ENCODE measurements around the gene GRIK2. TPM values are rescaled to one million over a fixed set of nuclear protein-coding genes. Genes with fewer than 3 reads are reported as not detected.

The GRIK2 gene
- total and polyA plus RNA-seq, 12 donors: 0.09 to 10.6 (median 1.9) TPM

DNA sequence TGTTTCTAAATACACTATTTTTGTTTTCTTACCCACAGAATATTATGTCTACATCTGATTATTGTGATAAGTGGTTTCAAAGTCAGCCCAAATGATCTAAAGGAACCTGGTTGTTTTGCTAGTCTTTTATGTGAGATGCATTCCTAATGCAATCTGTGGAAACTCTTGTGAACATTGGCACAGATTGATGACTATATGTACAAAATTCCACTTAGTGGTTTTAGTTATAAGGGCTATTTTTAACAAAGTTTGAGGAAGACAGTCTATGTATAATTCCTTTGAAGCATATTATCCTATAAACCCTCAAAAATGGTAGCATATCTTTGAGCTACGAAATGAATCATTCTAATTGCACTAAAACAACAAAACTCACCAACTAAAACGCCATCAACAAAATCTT lies 140.9 kb downstream of the GRIK2 start:
- Histone ChIP-seq H3K27ac (no peak overlapping the region), H3K4me3 (no peak overlapping the region), H3K36me3 (replicated peaks in 1 of 2) (no peaks in the 10 kb centered on the region), H3K4me1 (replicated peaks in 1 of 2) (peaks cover 1 to 6% of the 10 kb centered on the region in 2 donors), H3K27me3 (no peaks in the 10 kb centered on the region), H3K9me3 (replicated peaks in 1 of 3) (no peaks in the 10 kb centered on the region)
- intact Hi-C loops (cut with DNase I): no loop called here
- no peak for TF ChIP-seq POLR2A (IDR thresholded peaks at IDR 0.05)
- TF ChIP-seq, protein P1, sequence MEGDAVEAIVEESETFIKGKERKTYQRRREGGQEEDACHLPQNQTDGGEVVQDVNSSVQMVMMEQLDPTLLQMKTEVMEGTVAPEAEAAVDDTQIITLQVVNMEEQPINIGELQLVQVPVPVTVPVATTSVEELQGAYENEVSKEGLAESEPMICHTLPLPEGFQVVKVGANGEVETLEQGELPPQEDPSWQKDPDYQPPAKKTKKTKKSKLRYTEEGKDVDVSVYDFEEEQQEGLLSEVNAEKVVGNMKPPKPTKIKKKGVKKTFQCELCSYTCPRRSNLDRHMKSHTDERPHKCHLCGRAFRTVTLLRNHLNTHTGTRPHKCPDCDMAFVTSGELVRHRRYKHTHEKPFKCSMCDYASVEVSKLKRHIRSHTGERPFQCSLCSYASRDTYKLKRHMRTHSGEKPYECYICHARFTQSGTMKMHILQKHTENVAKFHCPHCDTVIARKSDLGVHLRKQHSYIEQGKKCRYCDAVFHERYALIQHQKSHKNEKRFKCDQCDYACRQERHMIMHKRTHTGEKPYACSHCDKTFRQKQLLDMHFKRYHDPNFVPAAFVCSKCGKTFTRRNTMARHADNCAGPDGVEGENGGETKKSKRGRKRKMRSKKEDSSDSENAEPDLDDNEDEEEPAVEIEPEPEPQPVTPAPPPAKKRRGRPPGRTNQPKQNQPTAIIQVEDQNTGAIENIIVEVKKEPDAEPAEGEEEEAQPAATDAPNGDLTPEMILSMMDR (IDR thresholded peaks at IDR 0.05): no peak
- WGBS, 4 donors: 60 to 77% (median 64%) methylated on average over 2 of the region's 2 CpGs
- DNase-seq: no peak

DNA sequence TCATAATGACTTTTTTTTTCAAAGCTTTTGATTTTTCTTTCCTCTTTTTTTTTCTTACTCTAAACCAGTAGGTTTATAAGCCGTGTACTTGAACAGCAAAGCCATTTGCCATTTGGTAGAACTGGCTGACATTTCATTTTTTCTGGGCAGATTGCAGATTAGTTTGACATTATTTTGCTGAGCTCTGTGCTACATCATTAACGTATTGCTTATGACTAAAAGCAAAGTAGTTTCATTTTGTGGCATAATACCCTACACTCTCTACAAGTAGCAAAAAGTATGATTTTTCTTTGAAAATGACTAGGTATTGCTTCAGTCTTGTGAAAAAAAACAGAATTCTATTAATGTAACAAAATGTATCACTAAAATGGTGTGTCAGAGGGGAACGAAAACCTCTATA lies 141.3 kb downstream of the GRIK2 start:
- 46 to 63% (median 54%) methylated on average over 3 of the region's 3 CpGs for WGBS, 4 donors
- no peaks in the 10 kb centered on the region for H3K9me3 ChIP-seq (replicated peaks in 1 of 3)
- DNase-seq: no peak
- no peaks in the 10 kb centered on the region for H3K36me3 ChIP-seq (replicated peaks in 1 of 2)
- intact Hi-C loops (cut with DNase I): no loop called here
- peaks cover 5 to 10% of the 10 kb centered on the region in 2 donors for H3K4me1 ChIP-seq (replicated peaks in 1 of 2)
- no peak overlapping the region for H3K27ac ChIP-seq
- no peak overlapping the region for H3K4me3 ChIP-seq
- H3K27me3 ChIP-seq: no peaks in the 10 kb centered on the region
- no peak for TF ChIP-seq POLR2A (IDR thresholded peaks at IDR 0.05)
- TF ChIP-seq, protein P1 (IDR thresholded peaks at IDR 0.05): no peak

DNA sequence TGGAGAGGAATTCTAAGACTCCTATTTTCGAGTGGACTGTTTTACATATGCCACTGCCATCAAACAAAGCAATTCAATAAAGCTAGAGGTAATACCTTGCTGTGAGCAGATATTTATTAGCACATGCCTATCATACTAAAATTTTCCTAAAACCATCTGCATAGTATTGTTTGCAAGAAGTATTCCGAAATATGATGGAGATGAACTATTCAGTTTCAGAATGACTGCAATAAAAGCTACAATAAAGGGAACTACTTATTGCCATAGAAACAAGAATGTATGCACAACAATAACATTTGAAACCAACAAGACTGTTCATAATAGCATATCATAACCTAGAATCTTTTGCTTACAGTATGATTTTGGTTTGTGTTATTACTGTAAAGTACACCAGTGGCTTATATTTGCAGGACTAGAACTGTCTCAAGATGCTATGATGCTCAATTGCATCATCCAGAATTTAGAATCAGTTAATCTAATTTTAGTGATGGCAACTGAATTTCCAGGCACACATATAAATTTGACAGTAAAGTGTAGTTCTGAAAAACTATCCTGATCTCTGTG lies 144.3 kb downstream of the GRIK2 start:
- 66 to 80% (median 72%) methylated on average over 2 of the region's 2 CpGs for WGBS, 4 donors
- H3K36me3 ChIP-seq (replicated peaks in 1 of 2): no peaks in the 10 kb centered on the region
- intact Hi-C loops (cut with DNase I): no loop called here
- TF ChIP-seq POLR2A (IDR thresholded peaks at IDR 0.05): no peak
- TF ChIP-seq, protein P1 (IDR thresholded peaks at IDR 0.05): no peak
- H3K27me3 ChIP-seq: no peaks in the 10 kb centered on the region
- peaks cover 5 to 11% of the 10 kb centered on the region in 2 donors for H3K4me1 ChIP-seq (replicated peaks in 1 of 2)
- no peak for DNase-seq
- no peak overlapping the region for H3K27ac ChIP-seq
- no peak overlapping the region for H3K4me3 ChIP-seq
- H3K9me3 ChIP-seq (replicated peaks in 1 of 3): no peaks in the 10 kb centered on the region

DNA sequence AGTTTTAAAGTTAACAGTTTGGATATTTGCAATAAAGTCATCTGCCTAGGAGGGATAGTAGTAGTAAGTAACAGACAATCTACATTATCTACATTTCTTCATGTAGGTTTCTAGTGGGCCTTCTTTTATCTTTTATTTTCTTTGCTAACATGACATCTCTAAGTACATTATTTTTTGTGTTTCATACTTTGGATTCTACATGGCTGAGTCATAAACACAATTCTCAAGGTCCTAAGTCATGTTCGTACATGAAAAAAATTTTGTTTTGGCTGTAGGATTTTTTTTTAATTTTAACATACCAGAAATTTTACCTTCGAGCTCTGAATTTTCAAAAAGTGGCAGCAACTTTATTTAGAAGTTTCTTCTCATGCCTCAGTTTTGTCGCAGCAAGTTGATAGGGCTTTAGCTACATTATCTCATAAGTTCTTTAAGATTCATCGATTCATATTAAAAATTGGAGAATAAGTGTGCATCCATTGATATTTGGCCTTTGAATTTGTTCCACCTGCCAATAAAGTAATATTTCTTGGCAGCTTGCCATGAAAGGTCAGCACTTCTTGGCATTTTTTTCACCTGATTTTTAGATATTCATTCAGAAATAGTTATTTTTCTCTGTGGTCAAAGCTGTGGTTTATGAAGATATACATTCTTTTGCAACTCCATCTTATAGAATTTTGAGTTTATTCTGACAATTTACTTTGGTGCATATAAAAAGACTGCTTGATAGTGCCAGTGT lies 146.2 kb downstream of the GRIK2 start:
- Histone ChIP-seq H3K36me3 (replicated peaks in 1 of 2) (no peaks in the 10 kb centered on the region), H3K4me3 (no peak overlapping the region), H3K4me1 (replicated peaks in 1 of 2) (peaks cover 5 to 11% of the 10 kb centered on the region in 2 donors), H3K27ac (no peak overlapping the region), H3K9me3 (replicated peaks in 1 of 3) (no peaks in the 10 kb centered on the region), H3K27me3 (no peaks in the 10 kb centered on the region)
- DNase-seq: no peak
- intact Hi-C loops (cut with DNase I): no loop called here
- TF ChIP-seq, protein P1 (IDR thresholded peaks at IDR 0.05): no peak
- TF ChIP-seq POLR2A (IDR thresholded peaks at IDR 0.05): no peak
- WGBS, 4 donors: 42 to 78% (median 71%) methylated on average over 4 of the region's 4 CpGs

Measured in adrenal gland (tissue), 12 donors.